HL-60 (cell line): ENCODE data around the gene OTOP3.

Experiments used
- DNase-seq, 2 experiments: peaks; one replicate each; pipeline ENCODE4 v3.0.0-alpha.2; 2010 to 2020; ENCODE audit warnings: low read depth in 1 of 2, low spot score in 1 of 2
- H3K27ac ChIP-seq: fragments of 250-450 bp; sonication (Bioruptor Pico); replicated peaks from 2 replicates; pipeline ENCODE4 v1.5.1; 2020; ENCODE audit warnings: mild to moderate bottlenecking, moderate library complexity
- H3K27me3 ChIP-seq: fragments of 250-450 bp; sonication (Bioruptor Pico); 2 replicates; pipeline ENCODE4 v1.5.1; 2021; ENCODE audit warnings: mild to moderate bottlenecking, moderate library complexity; ENCODE audit not compliant: insufficient read depth, poor library complexity, severe bottlenecking
- H3K4me3 ChIP-seq: replicated peaks from 2 replicates; pipeline ENCODE4 v1.5.1; 2011; ENCODE audit warnings: mild to moderate bottlenecking, control low read depth, low read length; ENCODE audit not compliant: insufficient read depth
- CTCF ChIP-seq: IDR thresholded peaks from one replicate; pipeline ENCODE4 v1.5.1; 2011; ENCODE audit warnings: low read length, control low read depth, inconsistent platforms; ENCODE audit not compliant: insufficient read depth
- GABPA ChIP-seq: IDR thresholded peaks from 2 replicates; pipeline ENCODE4 v1.6.1; 2012; ENCODE audit warnings: low read depth
- POLR2AphosphoS5 ChIP-seq: IDR thresholded peaks from 2 replicates; pipeline ENCODE4 v1.6.1; 2012; ENCODE audit warnings: low read depth
- REST ChIP-seq: IDR thresholded peaks from 2 replicates; pipeline ENCODE4 v1.6.1; 2012; ENCODE audit warnings: low read depth; ENCODE audit not compliant: insufficient replicate concordance
- SPI1 ChIP-seq: IDR thresholded peaks from 2 replicates; pipeline ENCODE4 v1.6.1; 2012; ENCODE audit warnings: low read depth, mild to moderate bottlenecking, borderline replicate concordance

The OTOP3 gene

GRCh38 chr17:74995847-74996246 is 60.1 kb downstream of the OTOP3 start:
- H3K27ac ChIP-seq: no peak overlapping the region
- no peak for DNase-seq
- TF ChIP-seq SPI1 (no peak), POLR2AphosphoS5 (no peak), GABPA (no peak), CTCF (no peak), REST (no peak)
- no peaks in the 10 kb centered on the region for H3K27me3 ChIP-seq
- H3K4me3 ChIP-seq: no peak overlapping the region

DNA sequence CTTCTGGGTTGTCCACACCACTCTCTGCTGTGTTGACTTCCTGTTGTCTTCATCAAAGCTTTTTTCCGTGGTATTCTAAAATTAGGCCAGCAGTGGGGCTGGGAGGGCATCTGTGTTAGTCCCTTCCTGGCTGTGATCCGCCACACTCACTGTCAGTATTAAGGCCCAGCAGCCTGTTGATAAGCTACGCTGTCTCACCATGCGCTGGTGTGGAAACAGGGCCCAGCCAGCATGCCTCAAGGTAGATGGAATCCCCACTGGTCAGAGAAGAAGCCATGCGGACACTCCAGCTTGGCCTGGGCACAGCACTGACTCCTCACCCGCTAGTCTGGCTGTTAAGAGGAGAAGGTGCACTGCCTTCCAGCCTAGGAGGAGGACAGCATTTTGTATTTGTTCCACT is 63.1 kb downstream of the OTOP3 start:
- Histone ChIP-seq H3K4me3 (no peak overlapping the region), H3K27ac (no peak overlapping the region), H3K27me3 (no peaks in the 10 kb centered on the region)
- TF ChIP-seq SPI1 (no peak), GABPA (no peak), POLR2AphosphoS5 (no peak), CTCF (no peak), REST (no peak)
- no peak for DNase-seq

DNA sequence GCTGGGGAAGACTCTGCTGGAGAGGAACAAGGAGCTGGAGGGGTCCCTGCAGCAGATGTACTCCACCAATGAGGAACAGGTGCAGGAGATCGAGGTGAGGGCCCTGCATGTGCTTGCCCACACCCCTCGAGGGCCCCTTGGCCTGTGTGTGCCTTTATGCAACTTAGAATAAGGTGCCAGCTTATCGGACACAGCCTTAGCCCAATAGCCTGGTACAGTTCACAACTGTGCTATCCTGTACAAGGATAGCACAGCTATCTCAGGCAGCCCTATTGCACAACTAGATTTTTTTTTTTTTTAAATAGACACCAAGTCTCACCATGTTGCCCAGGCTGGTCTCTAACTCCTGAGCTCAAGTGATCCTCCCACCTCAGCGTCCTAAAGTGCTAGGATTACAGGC is 63.8 kb downstream of the OTOP3 start:
- no peak overlapping the region for H3K4me3 ChIP-seq
- H3K27me3 ChIP-seq: no peaks in the 10 kb centered on the region
- no peak for TF ChIP-seq REST
- no peak for TF ChIP-seq SPI1
- TF ChIP-seq CTCF: no peak
- TF ChIP-seq POLR2AphosphoS5: no peak
- TF ChIP-seq GABPA: no peak
- no peak overlapping the region for H3K27ac ChIP-seq
- DNase-seq: no peak
